HG03095 (cell line): ENCODE data around the gene RIPK3.
"Not testable (repeated sequence)": the region's sequence is repeated elsewhere in the genome, so short reads cannot be mapped to it uniquely, and the experiment has no call there.

Experiments used
- ATAC-seq: cut with Tn5 transposase; IDR thresholded peaks from one replicate; pipeline ENCODE4 v1.9.1; 2021; ENCODE audit warnings: moderate library complexity; ENCODE audit not compliant: unreplicated experiment

Gene RIPK3

GRCh38 chr14:24369907-24370687 lies 30.3 kb upstream of the RIPK3 start:
- ATAC-seq: no peak

- ATAC-seq: no peak
Observed at GRCh38 chr14:24369463-24369862, 29.7 kb upstream of the RIPK3 start.

GRCh38 chr14:24368562-24369252 lies 28.9 kb upstream of the RIPK3 start:
- no peak for ATAC-seq

- no peak for ATAC-seq
Observed at GRCh38 chr14:24368212-24368561, 28.4 kb upstream of the RIPK3 start.

GRCh38 chr14:24367514-24368211 lies 27.9 kb upstream of the RIPK3 start, which contains the start of gene NFATC4:
Gene NFATC4 (plus strand): TSS chr14:24368184. CDS start chr14:24368341, 157 bp downstream.
- ATAC-seq: peak; percentile 21

- peak; percentile 47 for ATAC-seq
Observed at GRCh38 chr14:24366721-24367513, 27.1 kb upstream of the RIPK3 start.

- no peak for ATAC-seq
Observed at GRCh38 chr14:24366413-24366720, 26.6 kb upstream of the RIPK3 start.

- no peak for ATAC-seq
Observed at GRCh38 chr14:24365600-24366412, 26.0 kb upstream of the RIPK3 start.

- no peak for ATAC-seq
Observed at GRCh38 chr14:24364841-24365240, 25.1 kb upstream of the RIPK3 start.

GRCh38 chr14:24363401-24363800 lies 23.6 kb upstream of the RIPK3 start:
- ATAC-seq: no peak

GRCh38 chr14:24362241-24362960 lies 22.6 kb upstream of the RIPK3 start:
- no peak for ATAC-seq

- no peak for ATAC-seq
Observed at GRCh38 chr14:24361326-24361725, 21.5 kb upstream of the RIPK3 start.

- ATAC-seq: no peak
Observed at GRCh38 chr14:24360281-24360680, 20.5 kb upstream of the RIPK3 start.

GRCh38 chr14:24356208-24356607 lies 16.4 kb upstream of the RIPK3 start:
- no peak for ATAC-seq

GRCh38 chr14:24355009-24355408 lies 15.2 kb upstream of the RIPK3 start:
- no peak for ATAC-seq

- ATAC-seq: not testable (repeated sequence)
Observed at GRCh38 chr14:24354482-24354825, 14.7 kb upstream of the RIPK3 start.

- ATAC-seq: no peak
Observed at GRCh38 chr14:24353559-24354481, 14.0 kb upstream of the RIPK3 start.

GRCh38 chr14:24351517-24351916 lies 11.7 kb upstream of the RIPK3 start:
- no peak for ATAC-seq

- ATAC-seq: no peak
Observed at GRCh38 chr14:24349742-24350141, 10.0 kb upstream of the RIPK3 start.
